H1 (cell line): ENCODE data around the gene RELT. TPM values are rescaled to one million over a fixed set of nuclear protein-coding genes. Genes with fewer than 3 reads are reported as not detected.

Experiments
- CTCF ChIA-PET: fragments of 300-600 bp; sonication (Branson Sonifier 250); formaldehyde crosslinking; loops from one replicate; lab custom pipeline; 2021; ENCODE audit not compliant: partially characterized antibody; lab: Charles Lee
- POLR2A ChIA-PET: fragments of 300-600 bp; sonication (Branson Sonifier 250); formaldehyde crosslinking; loops from one replicate; lab custom pipeline; 2021; ENCODE audit warnings: inconsistent platforms; ENCODE audit not compliant: partially characterized antibody; lab: Charles Lee
- DNase-seq, 2 experiments: peaks; one replicate each; pipeline versions ENCODE4 v3.0.0 to v3.0.0-alpha.2; 2010 to 2022; ENCODE audit warnings: low spot score in 2 of 2, low read depth in 1 of 2, mixed read lengths in 1 of 2
- FAIRE-seq: peaks from 2 replicates; lab custom pipeline; 2011; peaks lifted over from hg19 to GRCh38; lab: Jason Lieb, UNC
- H2AFZ ChIP-seq: 2 replicates; pipeline ENCODE4 v1.8.1; 2012; ENCODE audit warnings: low read length, inconsistent platforms
- H2AK5ac ChIP-seq: 2 replicates; pipeline ENCODE4 v1.6.1; 2013; ENCODE audit warnings: low read depth, low read length
- H2BK120ac ChIP-seq: replicated peaks from 2 replicates; pipeline ENCODE3; 2013; ENCODE audit warnings: low read depth, low read length, inconsistent platforms
- H2BK12ac ChIP-seq: 2 replicates; pipeline ENCODE4 v1.6.1; 2013; ENCODE audit warnings: low read depth, low read length
- H2BK15ac ChIP-seq: 2 replicates; pipeline ENCODE4 v1.6.1; 2013; ENCODE audit warnings: low read length
- H2BK20ac ChIP-seq: 2 replicates; pipeline ENCODE4 v1.6.1; 2013; ENCODE audit warnings: low read length
- H2BK5ac ChIP-seq: 2 replicates; pipeline ENCODE4 v1.6.1; 2013; ENCODE audit warnings: low read depth, low read length
- H3K14ac ChIP-seq: 2 replicates; pipeline ENCODE4 v1.6.1; 2013; ENCODE audit warnings: inconsistent platforms; ENCODE audit not compliant: insufficient read length
- H3K18ac ChIP-seq: 2 replicates; pipeline ENCODE4 v1.6.1; 2013; ENCODE audit warnings: low read length; ENCODE audit errors: extremely low read depth
- H3K23ac ChIP-seq: 2 replicates; pipeline ENCODE4 v1.6.1; 2013; ENCODE audit warnings: inconsistent platforms; ENCODE audit not compliant: insufficient read length
- H3K23me2 ChIP-seq: 2 replicates; pipeline ENCODE4 v1.6.1; 2013; ENCODE audit warnings: low read depth, low read length
- H3K27ac ChIP-seq: 2 replicates; pipeline ENCODE4 v1.6.1; 2011; ENCODE audit warnings: low read depth, low read length, inconsistent platforms
- H3K27me3 ChIP-seq, 4 experiments: replicated peaks in 1 of 4; 1 replicate in 1 of 4; 2 replicates in 3 of 4; pipeline versions ENCODE4 v1.6.1 to v1.8.1; 2011 to 2013; ENCODE audit warnings: low read length in 3 of 4, mild to moderate bottlenecking in 3 of 4, inconsistent platforms in 2 of 4, mixed read lengths in 2 of 4, moderate library complexity in 1 of 4; ENCODE audit not compliant: control insufficient read depth in 3 of 4, insufficient read depth in 3 of 4; ENCODE audit errors: extremely low read depth in 1 of 4
- H3K36me3 ChIP-seq, 4 experiments: 2 replicates each; pipeline versions ENCODE4 v1.6.1 to v1.8.1; 2011 to 2013; ENCODE audit warnings: mild to moderate bottlenecking in 4 of 4, low read length in 3 of 4, moderate library complexity in 2 of 4, control low read depth in 1 of 4, inconsistent platforms in 1 of 4; ENCODE audit not compliant: insufficient read depth in 4 of 4, control insufficient read depth in 2 of 4
- H3K4ac ChIP-seq: replicated peaks from 2 replicates; pipeline ENCODE3; 2013; ENCODE audit warnings: low read length, low read depth, mixed read lengths, inconsistent platforms; ENCODE audit not compliant: insufficient read length
- H3K4me1 ChIP-seq, 4 experiments: replicated peaks in 1 of 4; 1 replicate in 1 of 4; 2 replicates in 3 of 4; pipeline versions ENCODE4 v1.6.1 to v1.8.1; 2011 to 2013; ENCODE audit warnings: low read length in 3 of 4, inconsistent platforms in 2 of 4, mixed read lengths in 1 of 4; ENCODE audit not compliant: insufficient read depth in 4 of 4, control insufficient read depth in 3 of 4
- H3K4me2 ChIP-seq, 2 experiments: 2 replicates each; pipeline versions ENCODE4 v1.6.1 to v1.8.1; 2011 to 2013; ENCODE audit warnings: low read depth in 2 of 2, low read length in 2 of 2, control low read depth in 1 of 2, inconsistent platforms in 1 of 2, mild to moderate bottlenecking in 1 of 2; ENCODE audit not compliant: insufficient read depth in 1 of 2
- H3K4me3 ChIP-seq, 4 experiments: fragments of 200-600, 300-600 bp in 1 of 4; sonication (generic), shearing (Covaris generic), sonication (Bioruptor Twin) in 1 of 4; 2 replicates each; pipeline versions ENCODE4 v1.5.1 to v1.8.1; 2011 to 2016; ENCODE audit warnings: low read length in 4 of 4, low read depth in 3 of 4, control low read depth in 2 of 4, inconsistent platforms in 2 of 4, mild to moderate bottlenecking in 2 of 4, mixed read lengths in 1 of 4, moderate library complexity in 1 of 4; ENCODE audit not compliant: insufficient read depth in 2 of 4; ENCODE audit errors: extremely low read depth in 1 of 4
- H3K56ac ChIP-seq: replicated peaks from 2 replicates; pipeline ENCODE3; 2013; ENCODE audit warnings: low read depth, mild to moderate bottlenecking, mixed read lengths, low read length, inconsistent platforms; ENCODE audit not compliant: insufficient read length
- H3K79me1 ChIP-seq: 2 replicates; pipeline ENCODE4 v1.6.1; 2013; ENCODE audit warnings: low read depth, low read length, control low read depth
- H3K79me2 ChIP-seq, 2 experiments: 2 replicates each; pipeline versions ENCODE4 v1.6.1 to v1.8.1; 2012 to 2013; ENCODE audit warnings: low read length in 2 of 2, mild to moderate bottlenecking in 2 of 2, inconsistent platforms in 1 of 2; ENCODE audit not compliant: insufficient read depth in 2 of 2, control insufficient read depth in 1 of 2
- H3K9ac ChIP-seq, 4 experiments: replicated peaks in 1 of 4; 1 replicate in 1 of 4; 2 replicates in 3 of 4; pipeline versions ENCODE4 v1.6.1 to v1.8.1; 2011 to 2013; ENCODE audit warnings: low read depth in 3 of 4, low read length in 3 of 4, control low read depth in 2 of 4, mild to moderate bottlenecking in 2 of 4, moderate library complexity in 2 of 4, inconsistent platforms in 1 of 4; ENCODE audit errors: extremely low read depth in 1 of 4
- H3K9me3 ChIP-seq, 2 experiments: 2 replicates each; pipeline versions ENCODE4 v1.6.1 to v1.8.1; 2012 to 2013; ENCODE audit warnings: mild to moderate bottlenecking in 2 of 2, moderate library complexity in 2 of 2, control low read depth in 1 of 2, inconsistent platforms in 1 of 2, low read depth in 1 of 2, low read length in 1 of 2, mixed read lengths in 1 of 2; ENCODE audit not compliant: insufficient read depth in 2 of 2
- H4K20me1 ChIP-seq, 2 experiments: replicated peaks in 1 of 2; 2 replicates each; pipeline versions ENCODE3 to v1.8.1; 2011 to 2013; ENCODE audit warnings: inconsistent platforms in 2 of 2, low read length in 2 of 2, mild to moderate bottlenecking in 1 of 2; ENCODE audit not compliant: insufficient read depth in 2 of 2, control insufficient read depth in 1 of 2
- H4K5ac ChIP-seq: 2 replicates; pipeline ENCODE4 v1.6.1; 2013; ENCODE audit warnings: low read length, low read depth, mixed read lengths, inconsistent platforms; ENCODE audit not compliant: insufficient read length
- H4K8ac ChIP-seq: 2 replicates; pipeline ENCODE4 v1.8.0; 2013; ENCODE audit warnings: mild to moderate bottlenecking, moderate library complexity, low read length, inconsistent platforms; ENCODE audit not compliant: insufficient read depth; ENCODE audit errors: extremely low read depth
- H4K91ac ChIP-seq: replicated peaks from 2 replicates; pipeline ENCODE3; 2013; ENCODE audit warnings: low read length, mixed read lengths, inconsistent platforms; ENCODE audit not compliant: insufficient read length
- EZH2 ChIP-seq: fragments of 200-600 bp; sonication (generic); IDR thresholded peaks from 2 replicates; pipeline ENCODE4 v1.7.1; 2012; ENCODE audit warnings: low read depth, mild to moderate bottlenecking, moderate library complexity, low read length, inconsistent platforms; ENCODE audit not compliant: severe bottlenecking
- FOSL1 ChIP-seq: IDR thresholded peaks from 2 replicates; pipeline ENCODE4 v1.6.1; 2011; ENCODE audit warnings: mild to moderate bottlenecking, low read depth, low read length, moderate library complexity; ENCODE audit not compliant: insufficient read depth
- HDAC6 ChIP-seq: IDR thresholded peaks from one replicate; pipeline ENCODE4 v1.7.1; 2012; ENCODE audit warnings: low read depth, mild to moderate bottlenecking, inconsistent platforms, low read length, moderate library complexity
- KDM1A ChIP-seq: fragments of 200-600, 300-600 bp; sonication (generic); IDR thresholded peaks from 2 replicates; pipeline ENCODE4 v1.7.1; 2016; ENCODE audit warnings: mild to moderate bottlenecking, low read length, borderline replicate concordance
- RAD21 ChIP-seq, 2 experiments: IDR thresholded peaks in 1 of 2; conservative IDR thresholded peaks in 1 of 2; 2 replicates each; pipeline ENCODE4 v1.6.1; 2011; ENCODE audit warnings: low read depth in 2 of 2, low read length in 2 of 2, improper control_type of control experiment in 1 of 2, inconsistent platforms in 1 of 2, mild to moderate bottlenecking in 1 of 2, moderate library complexity in 1 of 2
- RBBP5 ChIP-seq: IDR thresholded peaks from 2 replicates; pipeline ENCODE4 v1.7.1; 2012; ENCODE audit warnings: low read depth, mild to moderate bottlenecking, inconsistent platforms, low read length, moderate library complexity, borderline replicate concordance
- SIX5 ChIP-seq: IDR thresholded peaks from 2 replicates; pipeline ENCODE4 v1.6.1; 2011; ENCODE audit warnings: mild to moderate bottlenecking, low read depth, low read length
- WGBS, 2 experiments: shearing (Covaris generic) in 1 of 2; methylation state at CpG; one replicate each; pipeline versions ENCODE4 v1.1.6 to v1.1.7; 2013 to 2015; ENCODE audit warnings: low lambda C conversion rate in 2 of 2, mixed read lengths in 2 of 2, inconsistent platforms in 1 of 2, low coverage in 1 of 2, missing lambda C conversion rate in 1 of 2; ENCODE audit not compliant: insufficient replicate concordance in 2 of 2, insufficient coverage in 1 of 2, insufficient read length in 1 of 2; ENCODE audit errors: extremely low coverage in 1 of 2, missing lambda C conversion rate in 1 of 2; 5-methylcytosine and 5-hydroxymethylcytosine counted together
- polyA plus RNA-seq, 7 experiments: library from polyadenylated mRNA; depleted of rRNA in 3 of 7; stranded (reverse) in 5 of 7; unstranded in 2 of 7; fragments of >200 nt in 5 of 7; fragments of 200-250 nt in 2 of 7; gene quantifications; 1 replicate in 5 of 7; 2 replicates in 1 of 7; 4 replicates in 1 of 7; pipeline versions ENCODE4 v1.2.1 to v1.2.3, GENCODE V29; 2011 to 2013; ENCODE audit warnings: missing spikeins in 2 of 7, mixed read lengths in 2 of 7
- total RNA-seq: library from RNA; stranded (reverse); fragmentation: NEBNext Ultra II Directional; extraction: Animal tissue kit (Norgen Biotek cat#: 25700); gene quantifications from 2 replicates; pipeline ENCODE4 v1.2.1, GENCODE V29; 2021

Gene RELT
- total and polyA plus RNA-seq, 2 of the 8 experiments (the other 6 are each of a cell fraction or from before 2014, with no cell fraction given), result 3.4 to 5.7 TPM

DNA sequence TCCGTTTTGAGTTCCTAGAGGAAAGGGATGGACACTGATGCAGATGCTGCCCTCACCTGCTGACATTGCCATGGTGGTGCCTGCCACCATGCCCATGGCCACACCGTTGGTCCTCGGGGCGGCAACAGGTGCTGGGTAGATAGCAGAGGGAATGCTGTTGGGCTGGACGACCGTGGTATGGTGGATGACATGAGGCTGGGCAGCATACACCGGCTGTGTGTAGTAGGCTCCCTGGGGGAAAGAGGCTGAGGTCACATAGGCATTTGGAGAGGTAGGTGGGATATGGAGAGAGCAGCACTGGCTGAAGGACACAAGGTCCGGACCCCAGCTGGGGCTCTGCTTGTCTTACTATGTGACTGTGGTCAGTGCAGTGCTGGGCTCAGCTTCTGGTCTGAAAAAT is 33.2 kb downstream of the RELT start:
- no peak for TF ChIP-seq FOSL1
- TF ChIP-seq EZH2, result no peak
- TF ChIP-seq RAD21 (IDR thresholded peaks at IDR 0.05 in 1 of 2, conservative IDR thresholded peaks at IDR 0.05 in 1 of 2; ENCODE audit: low read depth in 2 of 2, low read length in 2 of 2), result no peak
- TF ChIP-seq SIX5, result no peak
- no peak for TF ChIP-seq KDM1A
- no peak for TF ChIP-seq HDAC6
- no peak for TF ChIP-seq RBBP5
- TF ChIP-seq, all 59 proteins: peak for 0
- DNase-seq (no peak), FAIRE-seq (no peak)
- ChIA-PET POLR2A (interaction anchor here (1.0 kb wide), 1 partner anchor 11 kb away, joined by 3 read pairs; no protein-coding TSS in a partner anchor), CTCF (interaction anchor here (1.8 kb wide), 1 partner anchor 8 kb away, joined by 6 read pairs; no protein-coding TSS in a partner anchor)
- Histone ChIP-seq H4K5ac (no peak overlapping the region), H2BK15ac (no peak overlapping the region), H2BK12ac (no peak overlapping the region), H4K91ac (no peak overlapping the region), H2BK120ac (no peak overlapping the region), H3K79me1 (no peaks in the 10 kb centered on the region), H3K18ac (no peak overlapping the region), H3K36me3 (peaks cover 0 to 20% (median 6%) of the 10 kb centered on the region in 4 experiments; a peak in 5 of 8 replicates), H3K4me1 (no peaks in the 10 kb centered on the region), H3K79me2 (no peaks in the 10 kb centered on the region), H4K20me1 (no peaks in the 10 kb centered on the region), H3K4ac (no peak overlapping the region), H2AK5ac (no peak overlapping the region), H3K9me3 (no peaks in the 10 kb centered on the region), H3K14ac (no peak overlapping the region), H4K8ac (no peak overlapping the region), H3K4me2 (no peak overlapping the region), H3K9ac (no peak overlapping the region), H3K4me3 (no peak overlapping the region), H3K27ac (no peak overlapping the region), H2BK20ac (no peak overlapping the region), H2BK5ac (no peak overlapping the region), H3K56ac (no peak overlapping the region), H3K27me3 (no peaks in the 10 kb centered on the region), H3K23me2 (no peaks in the 10 kb centered on the region), H3K23ac (no peak overlapping the region), H2AFZ (no peak overlapping the region)
- WGBS, 2 experiments, result 87% methylated on average over 8 of the region's 8 CpGs; no CpG with 5 or more reads in 1 of the 2 experiments
